ENCODE results near the gene IGFALS. TPM values are rescaled to one million over a fixed set of nuclear protein-coding genes. Genes with fewer than 3 reads are reported as not detected.

The IGFALS gene
- total and polyA plus RNA-seq, 9 donors: 0.20 to 1.8 (median 0.50) TPM; not detected in 1

DNA sequence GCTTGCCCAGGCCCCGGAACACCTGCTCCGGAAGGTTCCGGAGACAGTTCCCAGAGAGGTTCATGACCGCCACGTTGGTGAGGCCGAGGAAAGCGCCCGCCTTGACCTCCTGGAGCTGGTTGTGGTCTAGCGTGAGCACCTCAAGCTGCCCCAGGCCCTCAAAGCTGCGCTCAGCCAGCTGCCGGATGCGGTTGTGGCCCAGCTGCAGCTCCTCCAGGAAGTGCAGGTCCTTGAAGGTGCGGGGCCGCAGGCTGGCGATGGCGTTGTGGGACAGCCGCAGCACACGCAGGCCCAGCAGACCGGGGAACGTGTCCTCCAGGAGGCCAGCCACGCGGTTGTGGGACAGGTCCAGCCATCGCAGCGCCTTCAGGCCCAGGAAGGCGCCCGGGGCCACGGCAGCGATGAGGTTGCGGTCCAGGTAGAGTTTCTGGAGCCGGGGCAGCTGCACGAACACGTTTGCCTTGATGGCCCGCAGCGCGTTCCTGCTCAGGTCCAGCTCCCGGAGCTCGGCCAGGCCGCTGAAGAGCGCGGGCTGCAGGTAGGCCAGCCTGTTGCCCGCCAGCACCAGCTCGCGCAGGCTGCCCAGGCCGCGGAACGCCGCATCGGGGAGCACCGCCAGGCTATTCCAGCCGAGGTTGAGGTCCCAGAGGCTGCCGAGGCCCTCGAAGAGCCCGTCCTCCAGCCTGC lies 2.1 kb downstream of the IGFALS start:
- Histone ChIP-seq H3K4me3 (no peak overlapping the region), H3K4me1 (ENCODE audit: insufficient read depth) (no peaks in the 10 kb centered on the region), H3K9me3 (no peaks in the 10 kb centered on the region), H3K36me3 (no peaks in the 10 kb centered on the region), H3K27me3 (no peaks in the 10 kb centered on the region), H3K27ac (no peak overlapping the region)
- intact Hi-C loops (cut with DNase I): no loop called here
- DNase-seq: peak in 4 of 5 donors; percentile 19 to 35 (median 22)
- WGBS, 3 donors: 92% methylated on average over 37 to 53 of the region's 53 CpGs
- no peak for TF ChIP-seq EP300 (IDR thresholded peaks at IDR 0.05)
- TF ChIP-seq POLR2A (IDR thresholded peaks at IDR 0.05): no peak
- TF ChIP-seq, protein P1, sequence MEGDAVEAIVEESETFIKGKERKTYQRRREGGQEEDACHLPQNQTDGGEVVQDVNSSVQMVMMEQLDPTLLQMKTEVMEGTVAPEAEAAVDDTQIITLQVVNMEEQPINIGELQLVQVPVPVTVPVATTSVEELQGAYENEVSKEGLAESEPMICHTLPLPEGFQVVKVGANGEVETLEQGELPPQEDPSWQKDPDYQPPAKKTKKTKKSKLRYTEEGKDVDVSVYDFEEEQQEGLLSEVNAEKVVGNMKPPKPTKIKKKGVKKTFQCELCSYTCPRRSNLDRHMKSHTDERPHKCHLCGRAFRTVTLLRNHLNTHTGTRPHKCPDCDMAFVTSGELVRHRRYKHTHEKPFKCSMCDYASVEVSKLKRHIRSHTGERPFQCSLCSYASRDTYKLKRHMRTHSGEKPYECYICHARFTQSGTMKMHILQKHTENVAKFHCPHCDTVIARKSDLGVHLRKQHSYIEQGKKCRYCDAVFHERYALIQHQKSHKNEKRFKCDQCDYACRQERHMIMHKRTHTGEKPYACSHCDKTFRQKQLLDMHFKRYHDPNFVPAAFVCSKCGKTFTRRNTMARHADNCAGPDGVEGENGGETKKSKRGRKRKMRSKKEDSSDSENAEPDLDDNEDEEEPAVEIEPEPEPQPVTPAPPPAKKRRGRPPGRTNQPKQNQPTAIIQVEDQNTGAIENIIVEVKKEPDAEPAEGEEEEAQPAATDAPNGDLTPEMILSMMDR (IDR thresholded peaks at IDR 0.05): no peak

DNA sequence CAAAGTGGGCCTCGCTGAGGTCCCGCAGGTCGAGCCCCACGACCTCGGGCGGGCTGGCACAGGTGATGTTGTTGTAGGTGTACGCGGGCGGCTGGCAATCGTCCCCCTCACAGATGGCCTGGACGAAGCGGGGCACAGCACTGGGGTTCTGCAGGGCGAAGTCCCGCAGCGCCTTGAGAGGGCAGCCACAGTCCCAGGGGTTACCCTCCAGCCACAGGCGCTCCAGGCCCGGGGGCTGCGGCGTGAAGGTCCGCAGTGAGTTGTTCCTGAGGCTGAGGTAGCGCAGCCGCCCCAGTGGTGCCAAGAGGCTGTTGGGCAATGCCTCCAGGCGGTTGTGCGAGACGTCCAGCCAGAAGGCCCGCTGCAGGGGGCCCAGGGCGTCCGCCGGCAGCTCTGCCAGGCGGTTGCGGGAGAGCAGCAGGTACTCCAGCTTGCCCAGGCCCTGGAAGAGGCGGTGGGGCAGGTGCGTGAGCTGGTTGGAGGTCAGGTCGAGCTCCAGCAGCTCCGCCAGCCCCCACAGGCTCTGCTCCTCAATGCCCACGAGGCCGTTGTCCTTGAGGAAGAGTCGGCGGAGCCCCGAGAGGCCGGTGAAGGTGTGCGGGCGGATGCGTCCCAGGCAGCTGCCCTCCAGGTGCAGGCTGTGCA lies 2.8 kb downstream of the IGFALS start:
- intact Hi-C loops (cut with DNase I): no loop called here
- 87 to 89% (median 87%) methylated on average over 39 to 44 of the region's 44 CpGs for WGBS, 3 donors
- peak in 4 of 5 donors; percentile 11 to 37 (median 24) for DNase-seq
- Histone ChIP-seq H3K27me3 (no peaks in the 10 kb centered on the region), H3K9me3 (no peaks in the 10 kb centered on the region), H3K4me1 (ENCODE audit: insufficient read depth) (no peaks in the 10 kb centered on the region), H3K36me3 (no peaks in the 10 kb centered on the region), H3K4me3 (no peak overlapping the region), H3K27ac (no peak overlapping the region)
- TF ChIP-seq EP300 (IDR thresholded peaks at IDR 0.05) (no peak), POLR2A (IDR thresholded peaks at IDR 0.05) (no peak)
- TF ChIP-seq, protein P1 (IDR thresholded peaks at IDR 0.05): no peak

GRCh38 chr16:1790261-1790610 lies 3.3 kb downstream of the IGFALS start:
- no peaks in the 10 kb centered on the region for H3K27me3 ChIP-seq
- no peak for DNase-seq
- no peaks in the 10 kb centered on the region for H3K36me3 ChIP-seq
- no peaks in the 10 kb centered on the region for H3K9me3 ChIP-seq
- H3K4me1 ChIP-seq (ENCODE audit: insufficient read depth): no peaks in the 10 kb centered on the region
- intact Hi-C loops (cut with DNase I): no loop called here
- no peak overlapping the region for H3K4me3 ChIP-seq
- 89 to 93% (median 91%) methylated on average over 15 of the region's 15 CpGs for WGBS, 3 donors
- no peak overlapping the region for H3K27ac ChIP-seq
- TF ChIP-seq, protein P1 (IDR thresholded peaks at IDR 0.05): no peak
- TF ChIP-seq EP300 (IDR thresholded peaks at IDR 0.05): no peak
- no peak for TF ChIP-seq POLR2A (IDR thresholded peaks at IDR 0.05)

GRCh38 chr16:1789643-1790045 lies 3.9 kb downstream of the IGFALS start:
- DNase-seq: peak in 4 of 5 donors; percentile 20 to 36 (median 28)
- no peaks in the 10 kb centered on the region for H3K36me3 ChIP-seq
- no peaks in the 10 kb centered on the region for H3K4me1 ChIP-seq (ENCODE audit: insufficient read depth)
- no peak overlapping the region for H3K27ac ChIP-seq
- H3K4me3 ChIP-seq: no peak overlapping the region
- no peaks in the 10 kb centered on the region for H3K27me3 ChIP-seq
- no peaks in the 10 kb centered on the region for H3K9me3 ChIP-seq
- TF ChIP-seq, protein P1 (IDR thresholded peaks at IDR 0.05): no peak
- no peak for TF ChIP-seq EP300 (IDR thresholded peaks at IDR 0.05)
- TF ChIP-seq POLR2A (IDR thresholded peaks at IDR 0.05): no peak
- 85 to 90% (median 85%) methylated on average over 17 to 25 of the region's 25 CpGs for WGBS, 3 donors
- intact Hi-C loops (cut with DNase I): no loop called here

Data from ovary (tissue), 9 donors.